Choroid plexus epithelial cell (primary cell): ENCODE results near the gene SLC9A3.

Source experiments
- DNase-seq: peaks from one replicate; pipeline ENCODE4 v3.0.0-alpha.2; 2010; ENCODE audit warnings: low read depth
- H3K4me3 ChIP-seq: 2 replicates; pipeline ENCODE4 v1.5.1; 2011; ENCODE audit warnings: low read depth, mild to moderate bottlenecking, control low read depth, low read length, moderate library complexity
- TF ChIP-seq, protein P1 (sequence below): conservative IDR thresholded peaks from 2 replicates; pipeline ENCODE4 v1.5.1; 2011; ENCODE audit warnings: low read depth, mild to moderate bottlenecking, control low read depth, inconsistent platforms, low read length, moderate library complexity

The SLC9A3 gene

DNA sequence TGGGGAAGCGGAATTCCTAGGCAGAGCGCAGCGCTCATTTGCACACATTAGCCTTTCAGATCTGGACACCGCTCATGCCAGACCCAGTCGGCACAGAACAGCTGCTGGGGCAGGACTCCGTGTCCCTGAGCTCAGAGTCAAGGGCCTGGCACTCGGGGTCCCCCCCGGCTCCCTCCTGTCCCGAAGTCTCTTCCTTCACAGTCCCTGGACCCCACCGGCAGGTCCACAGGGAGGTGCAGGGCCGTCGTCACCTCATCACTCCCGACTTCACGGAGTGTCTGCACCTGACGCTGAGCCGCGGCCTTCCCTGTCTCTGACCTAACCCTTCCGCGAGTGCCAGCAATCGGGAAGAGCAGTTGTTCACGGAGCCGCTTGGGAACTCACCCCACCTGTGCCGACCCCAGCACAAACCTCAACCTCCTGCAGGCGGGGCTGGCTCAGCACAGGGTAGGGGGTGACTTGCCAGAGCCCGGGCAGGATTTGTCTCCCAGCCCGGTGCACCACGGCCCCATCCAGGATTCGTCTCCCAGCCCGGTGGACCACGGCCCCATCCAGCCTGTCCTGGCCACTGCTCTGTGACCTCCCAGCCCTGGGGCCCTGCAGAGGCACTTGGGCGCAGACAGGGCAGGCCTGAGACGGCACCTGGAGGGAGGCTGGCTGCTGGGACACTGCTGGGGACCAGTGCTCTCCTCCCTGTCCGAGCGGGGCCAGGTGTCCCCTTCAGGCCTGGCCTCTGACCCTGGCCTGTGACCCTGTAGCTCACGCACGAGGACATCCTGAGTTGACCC lies 9.9 kb upstream of the SLC9A3 start:
- no peak overlapping the region for H3K4me3 ChIP-seq
- TF ChIP-seq, protein P1, sequence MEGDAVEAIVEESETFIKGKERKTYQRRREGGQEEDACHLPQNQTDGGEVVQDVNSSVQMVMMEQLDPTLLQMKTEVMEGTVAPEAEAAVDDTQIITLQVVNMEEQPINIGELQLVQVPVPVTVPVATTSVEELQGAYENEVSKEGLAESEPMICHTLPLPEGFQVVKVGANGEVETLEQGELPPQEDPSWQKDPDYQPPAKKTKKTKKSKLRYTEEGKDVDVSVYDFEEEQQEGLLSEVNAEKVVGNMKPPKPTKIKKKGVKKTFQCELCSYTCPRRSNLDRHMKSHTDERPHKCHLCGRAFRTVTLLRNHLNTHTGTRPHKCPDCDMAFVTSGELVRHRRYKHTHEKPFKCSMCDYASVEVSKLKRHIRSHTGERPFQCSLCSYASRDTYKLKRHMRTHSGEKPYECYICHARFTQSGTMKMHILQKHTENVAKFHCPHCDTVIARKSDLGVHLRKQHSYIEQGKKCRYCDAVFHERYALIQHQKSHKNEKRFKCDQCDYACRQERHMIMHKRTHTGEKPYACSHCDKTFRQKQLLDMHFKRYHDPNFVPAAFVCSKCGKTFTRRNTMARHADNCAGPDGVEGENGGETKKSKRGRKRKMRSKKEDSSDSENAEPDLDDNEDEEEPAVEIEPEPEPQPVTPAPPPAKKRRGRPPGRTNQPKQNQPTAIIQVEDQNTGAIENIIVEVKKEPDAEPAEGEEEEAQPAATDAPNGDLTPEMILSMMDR = no peak
- DNase-seq = no peak

DNA sequence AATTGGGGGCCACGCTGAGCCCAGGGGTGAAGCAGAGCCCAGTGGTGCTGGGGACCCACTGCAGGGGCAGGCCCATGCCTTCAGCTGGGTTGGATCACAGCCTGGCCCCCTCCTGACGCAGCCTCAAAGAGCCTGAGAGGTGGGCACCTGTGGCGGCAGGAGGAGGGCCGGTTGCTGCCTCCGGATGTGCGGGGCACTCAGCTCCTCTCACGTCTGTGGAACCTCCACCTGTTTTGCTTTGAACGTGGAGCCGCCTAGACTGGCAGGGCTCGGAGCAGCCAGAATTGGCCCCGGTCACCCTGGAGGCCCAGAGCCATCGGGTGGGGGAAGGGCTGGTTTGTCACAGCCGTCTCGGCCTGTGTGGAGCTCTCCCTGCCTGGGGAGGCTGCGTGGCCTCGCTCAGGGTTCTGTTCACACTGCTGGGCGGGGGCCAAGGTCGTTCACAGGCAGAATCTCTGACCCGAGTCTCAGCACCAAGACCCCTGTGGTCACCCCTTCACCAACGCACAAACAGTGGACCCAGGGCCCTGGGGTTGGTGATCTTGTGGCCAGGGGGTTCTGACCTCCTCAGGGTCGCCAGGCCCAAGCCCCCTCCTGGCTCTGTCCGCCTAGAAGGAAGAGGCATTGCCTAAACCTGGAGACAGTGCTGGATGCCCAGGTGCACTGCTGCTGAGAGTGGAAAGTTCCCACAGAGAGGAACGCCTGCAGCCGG lies 9.2 kb upstream of the SLC9A3 start:
- H3K4me3 ChIP-seq = no peak overlapping the region
- DNase-seq = no peak
- TF ChIP-seq, protein P1 = no peak

DNA sequence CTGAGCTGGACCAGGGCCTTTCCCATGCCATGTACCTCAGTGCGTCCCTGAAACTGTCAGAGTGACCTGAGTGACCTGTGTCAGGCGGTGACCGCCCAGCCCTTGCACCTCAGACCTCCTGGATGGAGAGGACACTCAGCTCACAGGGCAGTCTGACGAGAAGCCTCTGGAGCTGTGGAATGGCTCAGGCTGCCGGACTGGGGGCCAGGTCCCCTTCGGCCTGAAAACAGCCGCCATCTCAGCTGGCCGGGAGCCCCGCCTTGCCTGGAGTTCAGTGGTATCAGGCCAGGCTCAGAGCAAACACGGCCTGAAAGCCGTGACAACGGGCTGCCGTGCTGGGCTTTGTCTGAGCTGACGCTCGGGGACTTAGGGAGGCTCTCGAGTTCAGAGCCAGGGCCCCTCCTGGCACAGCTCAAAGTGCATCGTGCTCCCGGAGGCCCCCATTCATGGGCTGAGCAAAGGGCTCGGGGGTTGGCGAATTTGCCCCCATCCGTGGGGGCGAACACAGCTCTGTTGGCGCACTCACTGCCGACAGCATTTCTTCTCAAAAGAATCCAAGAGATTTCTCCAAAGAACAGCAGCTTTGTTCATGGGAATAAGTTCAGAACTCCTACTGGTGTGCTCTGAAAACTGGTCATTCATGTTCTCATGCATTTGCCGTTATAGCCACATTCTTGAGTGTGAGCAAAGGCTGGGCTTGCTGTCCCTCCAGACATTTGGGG lies 8.4 kb upstream of the SLC9A3 start:
- TF ChIP-seq, protein P1 = no peak
- no peak for DNase-seq
- no peak overlapping the region for H3K4me3 ChIP-seq

DNA sequence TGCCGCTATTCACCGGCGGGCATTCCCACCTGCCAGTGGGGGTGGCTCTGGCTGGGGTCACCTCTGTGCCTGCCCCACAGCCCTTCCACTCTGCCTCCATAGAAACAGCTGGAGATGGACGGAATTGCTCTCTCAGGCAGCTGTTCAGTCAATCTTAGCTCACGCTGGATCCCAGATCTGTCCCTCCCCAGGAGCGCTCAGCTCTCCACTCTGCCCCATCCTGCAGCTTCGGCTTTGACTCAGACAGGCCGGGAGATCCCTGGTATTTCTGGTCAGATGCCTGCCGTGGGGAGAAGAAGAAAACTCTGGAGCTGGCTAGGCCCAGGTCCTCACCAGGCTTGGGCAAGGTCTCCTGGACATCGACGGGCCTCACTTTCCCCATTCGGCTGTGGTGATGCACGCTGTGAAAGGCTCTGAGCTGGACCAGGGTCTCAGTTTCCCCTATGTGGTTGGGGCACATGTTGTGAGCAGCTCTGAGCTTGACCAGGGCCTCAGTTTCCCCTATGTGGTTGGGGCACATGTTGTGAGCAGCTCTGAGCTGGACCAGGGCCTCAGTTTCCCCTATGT lies 7.6 kb upstream of the SLC9A3 start:
- DNase-seq = no peak
- TF ChIP-seq, protein P1 = no peak
- no peak overlapping the region for H3K4me3 ChIP-seq

DNA sequence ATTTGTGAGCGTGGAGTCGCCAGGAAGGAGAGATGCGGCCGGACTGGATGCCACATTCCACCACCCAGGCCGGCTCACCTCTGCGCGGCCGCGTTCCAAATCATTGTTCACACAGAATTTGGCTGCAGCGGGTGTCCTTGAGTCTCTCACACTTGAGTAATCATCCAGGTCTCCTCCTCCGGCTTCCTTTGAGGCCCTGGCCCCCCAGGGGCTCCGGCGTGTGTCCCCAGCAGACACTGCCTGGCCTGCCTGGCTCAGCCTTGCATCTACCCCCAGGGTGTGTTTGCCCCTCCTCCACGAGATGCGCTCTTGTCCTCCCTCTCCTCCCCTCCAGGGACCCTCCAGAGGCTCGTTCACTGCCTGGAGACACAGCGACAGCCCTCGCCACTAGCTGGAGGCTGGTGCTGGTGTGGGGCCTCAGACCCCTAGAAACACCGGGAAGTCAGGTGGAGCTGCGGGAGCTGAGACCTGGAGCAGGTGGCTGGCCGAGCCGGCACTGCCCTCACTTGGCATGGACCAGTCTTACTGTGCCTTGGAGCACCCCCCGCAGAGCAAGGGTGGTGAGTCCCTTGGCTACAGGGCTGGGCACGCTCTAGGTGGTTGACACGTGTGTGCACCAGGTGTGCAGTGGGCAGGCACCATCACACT lies 7.0 kb upstream of the SLC9A3 start:
- DNase-seq = no peak
- TF ChIP-seq, protein P1 = no peak
- H3K4me3 ChIP-seq = no peak overlapping the region
